C4-2B (cell line): ENCODE data around the gene BTBD9.

Experiments used
- ZFX ChIP-seq: fragments of 450-650 bp; IDR thresholded peaks from 2 replicates; pipeline ENCODE4 v1.6.1; 2017
- TF ChIP-seq, protein P1 (sequence below): fragments of 450-650 bp; conservative IDR thresholded peaks from 2 replicates; pipeline ENCODE4 v1.5.1; 2017; ENCODE audit warnings: mild to moderate bottlenecking

DNA sequence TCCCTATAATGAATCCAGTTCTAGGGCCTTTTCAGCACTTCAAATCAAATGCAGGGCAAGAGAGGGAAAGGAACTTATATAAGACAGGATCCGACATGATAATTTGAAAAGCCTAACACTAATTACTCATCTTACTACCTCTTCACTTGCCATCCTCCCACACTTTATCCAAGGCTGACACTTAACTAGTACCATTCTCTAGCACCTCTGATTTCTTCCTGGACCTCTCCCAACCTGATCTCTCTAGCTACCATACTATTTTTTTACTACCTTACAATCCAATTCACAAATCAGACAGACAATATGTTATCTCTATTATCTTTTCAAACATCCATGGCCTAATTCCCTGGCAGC is 50.4 kb downstream of the BTBD9 start:
- TF ChIP-seq, protein P1, sequence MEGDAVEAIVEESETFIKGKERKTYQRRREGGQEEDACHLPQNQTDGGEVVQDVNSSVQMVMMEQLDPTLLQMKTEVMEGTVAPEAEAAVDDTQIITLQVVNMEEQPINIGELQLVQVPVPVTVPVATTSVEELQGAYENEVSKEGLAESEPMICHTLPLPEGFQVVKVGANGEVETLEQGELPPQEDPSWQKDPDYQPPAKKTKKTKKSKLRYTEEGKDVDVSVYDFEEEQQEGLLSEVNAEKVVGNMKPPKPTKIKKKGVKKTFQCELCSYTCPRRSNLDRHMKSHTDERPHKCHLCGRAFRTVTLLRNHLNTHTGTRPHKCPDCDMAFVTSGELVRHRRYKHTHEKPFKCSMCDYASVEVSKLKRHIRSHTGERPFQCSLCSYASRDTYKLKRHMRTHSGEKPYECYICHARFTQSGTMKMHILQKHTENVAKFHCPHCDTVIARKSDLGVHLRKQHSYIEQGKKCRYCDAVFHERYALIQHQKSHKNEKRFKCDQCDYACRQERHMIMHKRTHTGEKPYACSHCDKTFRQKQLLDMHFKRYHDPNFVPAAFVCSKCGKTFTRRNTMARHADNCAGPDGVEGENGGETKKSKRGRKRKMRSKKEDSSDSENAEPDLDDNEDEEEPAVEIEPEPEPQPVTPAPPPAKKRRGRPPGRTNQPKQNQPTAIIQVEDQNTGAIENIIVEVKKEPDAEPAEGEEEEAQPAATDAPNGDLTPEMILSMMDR = no peak
- no peak for TF ChIP-seq ZFX
